IMR-90 (cell line): ENCODE results near the gene ERN1. TPM values are rescaled to one million over a fixed set of nuclear protein-coding genes. Genes with fewer than 3 reads are reported as not detected.
A peak's percentile ranks its signal among the peaks of the same experiment; 100 is the strongest.

ENCODE experiments used
- ATAC-seq: fragments of 200-7000 bp; cut with Tn5 transposase; 2 replicates; pipeline ENCODE4 v1.9.1; 2020; ENCODE audit warnings: low read depth, mild to moderate bottlenecking, moderate library complexity
- BruUV-seq: library from RNA; stranded (reverse); fragments of 400-500 nt; replicated peaks from 2 replicates; lab custom pipeline; 2021; lab: Mats Ljungman, UMichigan
- CTCF ChIA-PET: fragments of 300-600 bp; formaldehyde crosslinking; extraction: SDS; loops from one replicate; lab custom pipeline; 2021; ENCODE audit warnings: antibody characterized with exemption; lab: Yijun Ruan, JAX
- POLR2A ChIA-PET: fragments of 300-600 bp; sonication (Branson Sonifier 250); formaldehyde crosslinking; loops from one replicate; lab custom pipeline; 2022; ENCODE audit warnings: antibody characterized with exemption; ENCODE audit not compliant: unreplicated experiment; lab: Charles Lee
- DNase-seq: peaks from one replicate; pipeline ENCODE4 v3.0.0; 2013
- H2AFZ ChIP-seq: replicated peaks from 2 replicates; pipeline ENCODE3; 2013; ENCODE audit warnings: low read length, mild to moderate bottlenecking; ENCODE audit not compliant: poor library complexity
- H2AK5ac ChIP-seq: 2 replicates; pipeline ENCODE4 v1.6.1; 2013; ENCODE audit warnings: low read depth, low read length, inconsistent platforms
- H2AK9ac ChIP-seq: replicated peaks from 2 replicates; pipeline ENCODE3; 2013; ENCODE audit warnings: mild to moderate bottlenecking, low read depth, low read length, moderate library complexity; ENCODE audit not compliant: poor library complexity
- H2BK120ac ChIP-seq: 2 replicates; pipeline ENCODE4 v1.6.1; 2013; ENCODE audit warnings: low read depth, low read length, inconsistent platforms
- H2BK15ac ChIP-seq: 3 replicates; pipeline ENCODE4 v1.6.1; 2013; ENCODE audit warnings: low read depth, low read length, inconsistent platforms
- H2BK20ac ChIP-seq: 2 replicates; pipeline ENCODE4 v1.6.1; 2013; ENCODE audit warnings: low read depth, mild to moderate bottlenecking, inconsistent platforms, low read length, moderate library complexity
- H2BK5ac ChIP-seq: 2 replicates; pipeline ENCODE4 v1.6.1; 2013; ENCODE audit warnings: mild to moderate bottlenecking, low read depth, low read length, inconsistent platforms; ENCODE audit not compliant: poor library complexity, severe bottlenecking
- H3K14ac ChIP-seq: replicated peaks from 2 replicates; pipeline ENCODE4 v1.6.1; 2013; ENCODE audit warnings: low read depth, low read length, inconsistent platforms
- H3K18ac ChIP-seq: 2 replicates; pipeline ENCODE4 v1.6.1; 2013; ENCODE audit warnings: low read depth, low read length, control low read depth
- H3K23ac ChIP-seq: 2 replicates; pipeline ENCODE4 v1.6.1; 2013; ENCODE audit warnings: low read depth, low read length, inconsistent platforms
- H3K27ac ChIP-seq: 2 replicates; pipeline ENCODE4 v1.5.1; 2013; ENCODE audit warnings: mild to moderate bottlenecking, control low read depth, low read length; ENCODE audit not compliant: insufficient read depth
- H3K27me3 ChIP-seq: 2 replicates; pipeline ENCODE4 v1.6.1; 2013; ENCODE audit warnings: low read length; ENCODE audit not compliant: control insufficient read depth, insufficient read depth
- H3K36me3 ChIP-seq: 2 replicates; pipeline ENCODE4 v1.6.1; 2013; ENCODE audit warnings: low read length, mixed read lengths; ENCODE audit not compliant: control insufficient read depth, insufficient read depth
- H3K4ac ChIP-seq: 2 replicates; pipeline ENCODE4 v1.6.1; 2013; ENCODE audit warnings: low read depth, low read length, inconsistent platforms
- H3K4me1 ChIP-seq: 2 replicates; pipeline ENCODE4 v1.6.1; 2013; ENCODE audit warnings: low read length, mixed read lengths; ENCODE audit not compliant: control insufficient read depth, insufficient read depth
- H3K4me2 ChIP-seq: 2 replicates; pipeline ENCODE4 v1.6.1; 2013; ENCODE audit warnings: low read depth, mild to moderate bottlenecking, control low read depth, low read length, moderate library complexity
- H3K4me3 ChIP-seq: 2 replicates; pipeline ENCODE4 v1.5.1; 2013; ENCODE audit warnings: low read depth, mild to moderate bottlenecking, control low read depth, low read length, moderate library complexity; ENCODE audit not compliant: insufficient read depth
- H3K56ac ChIP-seq: 2 replicates; pipeline ENCODE4 v1.6.1; 2013; ENCODE audit warnings: low read length, inconsistent platforms; ENCODE audit not compliant: insufficient read depth; ENCODE audit errors: extremely low read depth
- H3K79me1 ChIP-seq, 2 experiments: 2 replicates each; pipeline ENCODE4 v1.6.1; 2013; ENCODE audit warnings: low read length in 2 of 2, inconsistent platforms in 1 of 2, low read depth in 1 of 2
- H3K9ac ChIP-seq: 2 replicates; pipeline ENCODE4 v1.6.1; 2013; ENCODE audit warnings: low read depth, low read length, control low read depth
- H3K9me1 ChIP-seq: 2 replicates; pipeline ENCODE4 v1.6.1; 2013; ENCODE audit warnings: low read length, inconsistent platforms; ENCODE audit not compliant: insufficient read depth
- H3K9me3 ChIP-seq: 2 replicates; pipeline ENCODE4 v1.6.1; 2013; ENCODE audit warnings: low read length; ENCODE audit not compliant: control insufficient read depth, insufficient read depth
- H4K20me1 ChIP-seq: 2 replicates; pipeline ENCODE4 v1.6.1; 2013; ENCODE audit warnings: low read length, inconsistent platforms; ENCODE audit not compliant: insufficient read depth
- H4K5ac ChIP-seq: 2 replicates; pipeline ENCODE4 v1.6.1; 2013; ENCODE audit warnings: mild to moderate bottlenecking, low read depth, low read length, control low read depth
- H4K8ac ChIP-seq, 2 experiments: 2 replicates each; pipeline ENCODE4 v1.6.1; 2013; ENCODE audit warnings: low read depth in 2 of 2, low read length in 2 of 2, control low read depth in 1 of 2, inconsistent platforms in 1 of 2
- H4K91ac ChIP-seq: 2 replicates; pipeline ENCODE4 v1.6.1; 2013; ENCODE audit warnings: low read depth, low read length, inconsistent platforms; ENCODE audit not compliant: insufficient read depth
- CHD1 ChIP-seq: IDR thresholded peaks from 2 replicates; pipeline ENCODE4 v1.6.1; 2012; ENCODE audit warnings: low read depth, low read length, improper control_type of control experiment
- MAZ ChIP-seq: IDR thresholded peaks from 2 replicates; pipeline ENCODE4 v1.6.1; 2012; ENCODE audit warnings: low read depth, mild to moderate bottlenecking, low read length, improper control_type of control experiment, moderate library complexity, borderline replicate concordance
- NFE2L2 ChIP-seq: fragments of 150-350 bp; IDR thresholded peaks from 2 replicates; pipeline ENCODE4 v1.6.1; 2016; ENCODE audit warnings: low read depth, mild to moderate bottlenecking, low read length
- RFX5 ChIP-seq: IDR thresholded peaks from 2 replicates; pipeline ENCODE4 v1.8.0; 2012; ENCODE audit warnings: low read depth, mild to moderate bottlenecking, low read length, moderate library complexity
- SMC3 ChIP-seq: fragments of 150-350 bp; IDR thresholded peaks from 2 replicates; pipeline ENCODE4 v1.6.1; 2016; ENCODE audit warnings: low read depth, mild to moderate bottlenecking, antibody characterized with exemption, low read length, moderate library complexity
- USF2 ChIP-seq: fragments of 150-350 bp; IDR thresholded peaks from 2 replicates; pipeline ENCODE4 v1.6.1; 2017; ENCODE audit warnings: mild to moderate bottlenecking, antibody characterized with exemption, low read length, low read depth
- WGBS, 2 experiments: methylation state at CpG; one replicate each; pipeline versions ENCODE4 v1.1.5 to v1.1.7; 2013; ENCODE audit warnings: missing lambda C conversion rate in 2 of 2; ENCODE audit not compliant: insufficient read length in 1 of 2; ENCODE audit errors: extremely low coverage in 2 of 2; 5-methylcytosine and 5-hydroxymethylcytosine counted together
- dilution Hi-C: fragments of 300-500 bp; cut with HindIII; formaldehyde crosslinking; loops from one replicate; pipeline ENCODE4 v1.14.3; 2018; ENCODE audit warnings: low sequenced_read_pairs; ENCODE audit not compliant: unreplicated experiment
- in situ Hi-C: fragments of 300-500 bp; cut with MboI; formaldehyde crosslinking; loops from 3 replicates; pipeline ENCODE4 v1.14.3; 2019; ENCODE audit warnings: low sequenced_read_pairs, inconsistent platforms, mixed read lengths
- intact Hi-C: fragments of 100-400 bp; cut with micrococcal nuclease; formaldehyde crosslinking; loops from 2 replicates; pipeline ENCODE4 v1.10.0; 2022
- polyA plus RNA-seq, 3 experiments: library from polyadenylated mRNA; depleted of rRNA; stranded (reverse); fragments of >200 nt; gene quantifications; 2 replicates each; pipeline ENCODE4 v1.2.3, GENCODE V29; 2012; ENCODE audit warnings: low replicate concordance in 1 of 3
- total RNA-seq: library from RNA; depleted of rRNA; stranded (reverse); fragments of >200 nt; gene quantifications from 2 replicates; pipeline ENCODE4 v1.2.3, GENCODE V29; 2012

ERN1 gene
- total and polyA plus RNA-seq, 2 of the 4 experiments (the other 2 are of a cell fraction), result 2.7 to 4.1 TPM

GRCh38 chr17:64129515-64129764 is 504 bp downstream of the ERN1 start:
- Histone ChIP-seq H4K20me1 (peaks cover 5% of the 10 kb centered on the region; the same call in 1 of the 2 replicates), H3K79me1 (peaks cover 14 to 27% of the 10 kb centered on the region in 2 experiments), H3K27ac (peak overlapping the region; percentile 70), H3K4ac (peak overlapping the region; percentile 28), H3K9ac (peak overlapping the region; percentile 80), H3K4me2 (peak overlapping the region; percentile 77), H2AK5ac (no peak overlapping the region), H3K56ac (peak overlapping the region; percentile 69), H2BK15ac (no peak overlapping the region; the same call in 2 of the 3 replicates), H2BK5ac (peak overlapping the region; percentile 65), H3K9me1 (peaks cover 3% of the 10 kb centered on the region; the same call in 1 of the 2 replicates), H3K14ac (peak overlapping the region; percentile 61), H3K36me3 (no peaks in the 10 kb centered on the region), H3K27me3 (no peaks in the 10 kb centered on the region), H2BK120ac (no peak overlapping the region), H2BK20ac (no peak overlapping the region), H3K23ac (peak overlapping the region; percentile 61), H4K91ac (peak overlapping the region; percentile 0; the same call in 1 of the 2 replicates), H3K9me3 (no peaks in the 10 kb centered on the region), H2AFZ (peak overlapping the region; percentile 94), H2AK9ac (peak overlapping the region; percentile 6), H3K4me3 (peak overlapping the region; percentile 88), H4K5ac (no peak overlapping the region), H3K4me1 (peaks cover 6% of the 10 kb centered on the region), H4K8ac (peak overlapping the region in 1 of 2 experiments; percentile 1; a peak in 1 of 4 replicates), H3K18ac (no peak overlapping the region)
- intact Hi-C loops, result loop anchor here (5.0 kb wide), 1 partner anchor 47 kb away; no protein-coding TSS in a partner anchor
- DNase-seq (no peak), ATAC-seq (no peak)
- WGBS, 2 experiments, result 0% methylated on average over 20 of the region's 31 CpGs; no CpG with 5 or more reads in 1 of the 2 experiments
- BruUV-seq, result no TSS peak
- dilution Hi-C loops, result no loop called here
- TF ChIP-seq RFX5, result no peak
- TF ChIP-seq USF2, result no peak
- TF ChIP-seq SMC3, result no peak
- TF ChIP-seq MAZ, result no peak
- TF ChIP-seq CHD1, result no peak
- no peak for TF ChIP-seq NFE2L2
- in situ Hi-C loops, result loop anchor here (5.0 kb wide), 1 partner anchor 62 kb away; no protein-coding TSS in a partner anchor
- ChIA-PET POLR2A (interaction anchor here (0.6 kb wide), 1 partner anchor 11 kb away, joined by 3 read pairs; no protein-coding TSS in a partner anchor), CTCF (interaction anchor here (0.7 to 0.9 kb wide), 2 partner anchors 80 to 101 kb away, joined by 3 read pairs; no protein-coding TSS in a partner anchor)
